K562 (cell line): ENCODE measurements around the gene CDC25B. TPM values are rescaled to one million over a fixed set of nuclear protein-coding genes. Genes with fewer than 3 reads are reported as not detected.

ENCODE experiments used
- ARID1B ChIP-seq: fragments of 450-650 bp; IDR thresholded peaks from 2 replicates; pipeline ENCODE4 v1.6.1; 2016; ENCODE audit warnings: antibody characterized with exemption, mild to moderate bottlenecking, inconsistent platforms
- ATF7 ChIP-seq: fragments of 450-650 bp; IDR thresholded peaks from 2 replicates; pipeline ENCODE4 v1.7.1; 2014; ENCODE audit warnings: mild to moderate bottlenecking, moderate library complexity
- CBFA2T2 ChIP-seq: fragments of 450-650 bp; conservative IDR thresholded peaks from 2 replicates; pipeline ENCODE4 v1.6.1; 2017; ENCODE audit warnings: mild to moderate bottlenecking
- CEBPG ChIP-seq, 3 experiments: fragments of 200-800 bp in 1 of 3; sonication (Bioruptor generic) in 1 of 3; sonication (generic) in 1 of 3; formaldehyde crosslinking in 1 of 3; IDR thresholded peaks in 2 of 3; conservative IDR thresholded peaks in 1 of 3; 2 replicates each; pipeline versions ENCODE4 v1.6.1 to v1.8.0; 2016 to 2022; ENCODE audit warnings: missing compliant biosample characterization in 2 of 3, missing genetic modification characterization in 2 of 3, mild to moderate bottlenecking in 1 of 3, missing genetic modification reagents in 1 of 3
- EGR1 ChIP-seq: fragments of 450-650 bp; conservative IDR thresholded peaks from 2 replicates; pipeline ENCODE4 v1.6.1; 2017; ENCODE audit warnings: mild to moderate bottlenecking
- ERF ChIP-seq: fragments of 450-650 bp; formaldehyde crosslinking; IDR thresholded peaks from 2 replicates; pipeline ENCODE4 v1.4.0; 2020; ENCODE audit warnings: mild to moderate bottlenecking, mixed read lengths
- FIP1L1 ChIP-seq: fragments of 200-400 bp; formaldehyde crosslinking; IDR thresholded peaks from 2 replicates; pipeline ENCODE4 v1.6.1; 2018; ENCODE audit warnings: mild to moderate bottlenecking, low read depth, low read length; ENCODE audit not compliant: poor library complexity, severe bottlenecking
- MED1 ChIP-seq: sonication (generic); formaldehyde crosslinking; IDR thresholded peaks from 2 replicates; pipeline ENCODE4 v1.8.1; 2023; ENCODE audit warnings: missing genetic modification reagents, borderline replicate concordance
- MEIS2 ChIP-seq: fragments of 450-650 bp; IDR thresholded peaks from 2 replicates; pipeline ENCODE4 v1.6.1; 2014; ENCODE audit warnings: mild to moderate bottlenecking; ENCODE audit not compliant: partially characterized antibody
- NFXL1 ChIP-seq: fragments of 450-650 bp; formaldehyde crosslinking; IDR thresholded peaks from 2 replicates; pipeline ENCODE4 v1.4.0; 2021; ENCODE audit warnings: mild to moderate bottlenecking
- NONO ChIP-seq, 2 experiments: fragments of 200-400 bp in 1 of 2; fragments of 450-650 bp in 1 of 2; formaldehyde crosslinking in 1 of 2; IDR thresholded peaks; 2 replicates each; pipeline ENCODE4 v1.6.1; 2017; ENCODE audit warnings: low read depth in 2 of 2, mild to moderate bottlenecking in 2 of 2, moderate library complexity in 2 of 2, low read length in 1 of 2
- PPARD ChIP-seq: fragments of 250-450 bp; sonication (Bioruptor Pico); IDR thresholded peaks from 2 replicates; pipeline ENCODE4 v1.8.0; 2022; ENCODE audit warnings: inconsistent platforms, mild to moderate bottlenecking, moderate library complexity
- RCOR1 ChIP-seq, 2 experiments: IDR thresholded peaks; 2 replicates each; pipeline ENCODE4 v1.6.1; 2012; ENCODE audit warnings: low read depth in 2 of 2, low read length in 2 of 2, borderline replicate concordance in 1 of 2, improper control_type of control experiment in 1 of 2
- SIN3A ChIP-seq, 2 experiments: fragments of 150-350 bp in 1 of 2; IDR thresholded peaks; 2 replicates each; pipeline ENCODE4 v1.6.1; 2011 to 2016; ENCODE audit warnings: borderline replicate concordance in 2 of 2, low read depth in 2 of 2, low read length in 2 of 2, mild to moderate bottlenecking in 2 of 2, moderate library complexity in 2 of 2; ENCODE audit not compliant: control insufficient read depth in 1 of 2
- STAG1 ChIP-seq: sonication (generic); formaldehyde crosslinking; IDR thresholded peaks from 2 replicates; pipeline ENCODE4 v1.5.0; 2020; ENCODE audit warnings: missing genetic modification reagents, borderline replicate concordance
- TCF3 ChIP-seq: sonication (generic); formaldehyde crosslinking; IDR thresholded peaks from 2 replicates; pipeline ENCODE4 v1.4.0; 2020; ENCODE audit warnings: mild to moderate bottlenecking, missing genetic modification reagents
- VEZF1 ChIP-seq: fragments of 200-800 bp; sonication (Bioruptor generic); IDR thresholded peaks from 2 replicates; pipeline ENCODE4 v1.6.1; 2017; ENCODE audit warnings: missing genetic modification characterization, missing compliant biosample characterization
- YY1 ChIP-seq, 3 experiments: IDR thresholded peaks; 2 replicates each; pipeline ENCODE4 v1.6.1; 2011; ENCODE audit warnings: low read length in 2 of 3, mild to moderate bottlenecking in 2 of 3, moderate library complexity in 2 of 3, borderline replicate concordance in 1 of 3, control low read depth in 1 of 3, low read depth in 1 of 3; ENCODE audit not compliant: insufficient read depth in 3 of 3, insufficient replicate concordance in 2 of 3, control insufficient read depth in 1 of 3, insufficient read length in 1 of 3; ENCODE audit errors: extremely low read depth in 1 of 3
- ZBTB7A ChIP-seq: IDR thresholded peaks from 2 replicates; pipeline ENCODE4 v1.6.1; 2011; ENCODE audit warnings: low read depth, mild to moderate bottlenecking, low read length, moderate library complexity, borderline replicate concordance; ENCODE audit not compliant: control insufficient read depth
- ZNF165 ChIP-seq: fragments of 250-450 bp; sonication (Bioruptor Pico); IDR thresholded peaks from 2 replicates; pipeline ENCODE4 v1.4.0; 2020; ENCODE audit warnings: borderline replicate concordance
- ZNF263 ChIP-seq: sonication (generic); formaldehyde crosslinking; IDR thresholded peaks from 2 replicates; pipeline ENCODE4 v1.8.0; 2022; ENCODE audit warnings: mild to moderate bottlenecking, missing genetic modification reagents, borderline replicate concordance
- ZNF57 ChIP-seq: fragments of 450-650 bp; formaldehyde crosslinking; IDR thresholded peaks from 2 replicates; pipeline ENCODE4 v1.4.0; 2020; ENCODE audit warnings: mild to moderate bottlenecking, moderate library complexity
- ZNF592 ChIP-seq: fragments of 450-650 bp; IDR thresholded peaks from 2 replicates; pipeline ENCODE4 v1.6.1; 2017; ENCODE audit warnings: antibody characterized with exemption, mild to moderate bottlenecking
- polyA plus RNA-seq, 8 experiments: library from polyadenylated mRNA; depleted of rRNA in 4 of 8; stranded (reverse) in 5 of 8; unstranded in 3 of 8; fragments of >200 nt; fragmentation: Nextera tagmentation in 2 of 8; fragmentation: Illumina TruSeq in 1 of 8; extraction: Ambion mirVana in 2 of 8; extraction: Trizol in 1 of 8; gene quantifications; 2 replicates each; pipeline versions ENCODE4 v1.2.1 to v1.2.3, GENCODE V29; 2011 to 2014; ENCODE audit warnings: inconsistent platforms in 1 of 8, missing spikeins in 1 of 8
- total RNA-seq, 7 experiments: library from RNA; depleted of rRNA in 6 of 7; stranded (reverse); fragments of >200 nt in 6 of 7; fragmentation: Illumina TruSeq in 2 of 7; extraction: Trizol in 2 of 7; gene quantifications; 2 replicates each; pipeline versions ENCODE4 v1.2.1 to v1.2.3, GENCODE V29; 2011 to 2021; ENCODE audit warnings: low replicate concordance in 1 of 7

Gene CDC25B
- total and polyA plus RNA-seq, 9 of the 15 experiments (the other 6 are each of a cell fraction or from before 2014, with no cell fraction given): 2.3 to 35.7 (median 9.5) TPM

- peak in 1 of 2 experiments; percentile 12; a peak in 1 of 4 replicates for TF ChIP-seq SIN3A (IDR thresholded peaks at IDR 0.05; ENCODE audit: borderline replicate concordance in 2 of 2, control insufficient read depth in 1 of 2, low read depth in 2 of 2, low read length in 2 of 2)
- 0 out of 2 replicates have a peak, but pooled peaks have one; percentile 31 for TF ChIP-seq ARID1B
- TF ChIP-seq STAG1: no peak
- TF ChIP-seq NONO (IDR thresholded peaks at IDR 0.05; ENCODE audit: low read depth in 2 of 2, low read length in 1 of 2): no peak
- no peak for TF ChIP-seq PPARD (CRISPR knock-in tag)
- TF ChIP-seq CBFA2T2: peak; percentile 45
- TF ChIP-seq MEIS2: no peak
- no peak for TF ChIP-seq MED1 (CRISPR knock-in tag)
- TF ChIP-seq ZNF57 (CRISPR knock-in tag): no peak
- TF ChIP-seq ERF (CRISPR knock-in tag): no peak
- TF ChIP-seq ZBTB7A: 0 out of 2 replicates have a peak, but pooled peaks have one; percentile 56
- peak in 1 of 2 experiments; percentile 51; a peak in 1 of 4 replicates for TF ChIP-seq RCOR1 (IDR thresholded peaks at IDR 0.05; ENCODE audit: borderline replicate concordance in 1 of 2, low read depth in 2 of 2, low read length in 2 of 2)
- peak; percentile 39; the same call in 1 of the 2 replicates for TF ChIP-seq ZNF263
- no peak for TF ChIP-seq ZNF165 (CRISPR knock-in tag)
- TF ChIP-seq ZNF592: no peak
- TF ChIP-seq YY1 (IDR thresholded peaks at IDR 0.05; ENCODE audit: borderline replicate concordance in 1 of 3, control insufficient read depth in 1 of 3, extremely low read depth in 1 of 3, insufficient read depth in 3 of 3, insufficient read length in 1 of 3, insufficient replicate concordance in 2 of 3, low read depth in 1 of 3, low read length in 2 of 3): peak in 1 of 3 experiments; percentile 8
- peak; percentile 55 for TF ChIP-seq TCF3 (CRISPR knock-in tag)
- TF ChIP-seq CEBPG (CRISPR knock-in tag; IDR thresholded peaks at IDR 0.05): 0 out of 2 replicates have a peak, but pooled peaks have one; percentile 11
- no peak for TF ChIP-seq CEBPG (tag; conservative IDR thresholded peaks at IDR 0.05 in 1 of 2, IDR thresholded peaks at IDR 0.05 in 1 of 2)
- TF ChIP-seq NFXL1 (CRISPR knock-in tag): no peak
- TF ChIP-seq VEZF1: peak; percentile 10
- TF ChIP-seq FIP1L1: peak; percentile 1
- peak; percentile 59 for TF ChIP-seq EGR1
- no peak for TF ChIP-seq ATF7
These were observed 29.0 kb upstream of the CDC25B start (continued) for GRCh38 chr20:3767110-3767426.
